Measurements from ENCODE around the gene PCGF3. TPM values are rescaled to one million over a fixed set of nuclear protein-coding genes. Genes with fewer than 3 reads are reported as not detected.
"Not testable (repeated sequence)": the region's sequence is repeated elsewhere in the genome, so short reads cannot be mapped to it uniquely, and the experiment has no call there.

The PCGF3 gene
- polyA plus RNA-seq, 12 donors, result 41.0 to 103 (median 56.2) TPM; not detected in 1

DNA sequence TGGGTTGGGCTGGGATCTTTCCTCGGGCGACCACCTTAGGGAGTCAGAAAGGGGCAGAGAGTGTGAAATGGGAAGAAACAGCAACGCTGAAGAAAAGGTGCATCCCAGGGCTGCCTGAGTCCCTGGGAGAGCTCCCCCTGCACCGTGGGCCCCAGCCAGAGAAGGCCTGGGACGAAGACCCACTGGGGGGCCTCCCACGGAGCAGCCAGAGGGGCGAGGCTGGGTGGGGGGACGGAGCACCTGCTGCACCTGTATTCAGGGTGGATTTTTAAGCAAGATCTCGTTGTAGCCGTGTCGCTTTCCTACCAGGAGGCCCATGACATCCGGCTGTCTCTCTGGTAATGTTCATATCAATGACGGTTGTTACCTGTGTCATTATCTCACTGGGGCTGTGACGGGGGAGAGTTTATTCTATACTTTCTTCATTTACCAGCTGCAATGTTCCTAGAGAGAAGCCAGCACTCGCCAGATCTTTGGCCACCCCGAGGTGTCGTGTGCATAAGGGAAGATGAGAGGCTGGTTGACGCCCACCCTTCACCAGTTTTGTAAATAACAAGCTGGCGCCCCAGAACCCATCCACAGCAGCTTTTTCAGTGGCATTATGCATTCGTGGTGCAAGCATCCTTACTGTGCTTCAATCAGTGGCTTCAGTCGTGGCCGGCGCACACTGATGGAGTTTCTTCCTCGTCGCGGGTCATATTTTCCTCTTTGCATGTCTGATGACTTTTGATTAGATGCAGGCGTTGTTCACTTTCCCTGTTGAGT is 5.6 kb upstream of the PCGF3 start:
- DNase-seq, result no peak

DNA sequence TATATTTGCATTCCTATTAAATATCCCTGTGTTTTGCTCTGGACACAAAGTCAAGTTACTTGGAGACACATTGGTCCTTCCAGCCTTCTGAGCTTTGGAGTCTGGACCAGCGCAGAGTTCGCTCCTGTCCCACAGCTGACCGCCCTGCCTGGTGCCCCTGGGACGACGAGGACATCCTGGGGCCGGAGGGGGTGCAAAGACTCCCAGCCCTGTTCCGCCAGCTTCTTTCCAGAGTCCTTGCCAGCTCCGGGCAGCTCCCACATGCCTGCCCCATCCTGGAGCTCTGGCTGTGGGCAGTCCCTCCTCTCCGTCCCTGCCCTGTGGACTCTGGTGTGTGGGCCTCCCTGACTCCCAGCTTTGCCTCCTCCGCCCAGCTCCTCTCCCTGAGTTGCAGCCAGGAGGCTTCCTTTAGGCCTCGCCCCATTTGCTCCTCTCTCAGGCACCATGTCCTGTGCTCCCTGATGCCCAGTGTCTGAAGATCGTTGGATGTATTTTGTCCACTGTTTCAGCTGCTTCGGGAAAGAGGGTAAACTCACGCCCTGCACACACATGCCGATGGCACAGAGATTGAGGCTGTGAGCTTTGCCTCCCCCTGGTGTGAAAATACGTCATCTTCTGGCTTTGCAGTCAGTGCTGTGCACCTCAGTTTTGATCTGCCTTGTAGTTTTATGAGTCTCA is 4.9 kb upstream of the PCGF3 start:
- no peak for DNase-seq

- no peak for DNase-seq
Measured at GRCh38 chr4:702618-703048, 3.0 kb upstream of the PCGF3 start.

DNA sequence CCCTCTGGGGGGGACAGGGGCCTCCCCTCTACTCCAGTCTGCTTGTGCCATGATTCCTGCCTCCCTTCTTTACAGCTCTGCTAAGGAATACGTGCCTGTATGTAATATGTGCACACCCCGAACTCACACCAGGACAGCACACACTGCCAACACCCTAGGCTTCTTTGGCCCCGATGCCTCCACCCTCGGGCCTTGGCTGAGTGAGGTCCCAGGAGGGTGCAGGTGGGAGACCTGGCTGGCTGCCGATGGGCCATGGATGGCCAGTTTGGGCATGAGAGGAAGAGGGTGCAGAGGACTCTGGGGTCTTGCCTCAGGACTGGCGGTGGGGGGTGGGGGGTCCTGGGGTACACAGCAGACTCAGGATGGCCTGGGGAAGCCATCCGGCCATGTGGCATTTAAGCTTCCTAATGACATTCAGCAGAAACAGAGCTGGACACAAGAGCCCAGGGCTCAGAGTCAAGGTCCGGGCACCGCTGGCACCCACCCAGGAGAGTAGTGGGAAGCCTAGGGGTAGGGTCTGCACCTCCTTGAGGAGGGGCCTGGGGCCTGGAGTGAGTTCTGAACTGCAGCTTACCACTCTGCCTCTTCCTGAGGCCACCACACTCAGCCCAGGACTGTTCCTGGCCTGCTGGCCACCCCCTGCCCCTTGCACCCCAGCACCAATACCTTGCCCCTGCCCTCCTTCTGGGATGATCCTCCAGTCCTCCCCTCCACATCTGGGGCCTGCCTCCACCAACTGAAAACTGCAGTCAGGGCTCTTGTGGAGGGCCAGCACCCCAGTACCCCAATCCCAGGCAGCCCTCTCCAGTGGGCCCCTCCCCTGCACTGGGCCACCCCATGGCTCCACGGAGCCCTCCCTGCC is 2.1 kb upstream of the PCGF3 start:
- DNase-seq, result no peak

DNA sequence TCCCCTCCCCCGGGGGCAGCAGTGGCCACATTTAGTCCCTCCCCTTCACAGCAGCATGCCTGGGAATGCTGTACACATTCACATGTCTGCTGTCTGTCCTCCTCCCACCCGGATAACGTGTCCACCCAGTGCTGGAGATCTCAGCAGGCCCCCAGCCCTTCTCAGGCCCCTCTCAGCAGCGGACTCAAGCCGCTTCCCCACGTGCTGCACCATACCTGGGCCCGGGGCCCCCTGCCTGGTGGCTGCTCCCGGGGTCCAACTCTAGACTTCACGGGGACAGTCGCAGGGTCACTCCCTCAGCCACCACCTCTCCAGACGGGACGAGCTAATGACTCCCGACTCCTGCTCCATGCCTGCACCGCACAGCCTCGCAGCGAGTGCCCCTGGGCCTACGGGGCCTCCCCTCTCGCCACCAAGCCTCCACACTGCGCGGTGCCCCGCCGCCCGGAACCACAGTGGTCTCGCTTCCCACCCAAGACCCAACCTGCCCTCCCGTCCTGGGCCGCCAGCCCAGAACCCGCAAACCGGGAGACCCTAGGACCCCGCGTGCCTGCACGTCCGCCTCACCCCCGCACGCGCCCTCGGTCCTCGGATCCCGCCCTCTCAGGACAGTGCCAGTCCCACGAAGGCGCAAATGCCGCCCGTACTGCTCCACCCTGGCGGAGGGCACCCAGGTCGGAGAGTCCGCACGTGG is 1.3 kb upstream of the PCGF3 start:
- no peak for DNase-seq

- no peak for DNase-seq
Measured at GRCh38 chr4:704971-705277, 708 bp upstream of the PCGF3 start.

- not testable (repeated sequence) for DNase-seq
Measured at GRCh38 chr4:706083-706633, 526 bp downstream of the PCGF3 start.

DNA sequence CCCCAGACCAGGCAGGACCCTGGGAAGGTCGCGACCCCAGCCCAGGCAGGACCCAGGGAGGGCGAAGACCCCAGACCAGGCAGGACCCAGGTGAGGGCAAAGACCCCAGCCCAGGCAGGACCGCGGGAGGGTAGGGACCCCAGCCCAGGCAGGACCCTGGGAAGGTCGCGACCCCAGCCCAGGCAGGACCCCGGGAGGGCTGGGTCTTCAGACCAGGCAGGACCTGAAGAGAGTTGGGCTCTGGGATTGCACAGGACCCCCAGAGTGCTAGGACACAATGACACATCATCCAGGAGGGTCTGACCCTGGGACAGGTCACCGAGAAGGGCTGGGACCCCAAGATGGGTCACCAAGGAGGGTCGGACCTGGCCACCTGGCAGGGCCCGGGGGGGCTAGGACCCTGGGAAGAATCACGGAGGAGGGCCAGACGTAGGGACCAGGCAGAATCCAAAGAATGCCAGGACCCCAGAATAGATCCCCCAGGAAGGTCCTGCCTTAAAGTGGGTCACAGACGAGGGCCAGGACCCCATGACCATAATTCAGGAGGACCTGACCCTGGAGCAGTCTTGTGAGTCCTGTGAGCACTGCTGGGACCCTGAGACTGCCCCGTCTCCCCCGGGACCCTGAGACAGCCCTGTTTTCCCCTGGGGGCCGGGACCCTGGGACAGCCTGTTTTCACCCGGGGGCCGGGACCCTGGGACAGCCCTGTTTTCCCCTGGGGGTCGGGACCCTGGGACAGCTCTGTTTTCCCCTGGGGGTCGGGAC is 1.4 kb downstream of the PCGF3 start:
- DNase-seq, result no peak

DNA sequence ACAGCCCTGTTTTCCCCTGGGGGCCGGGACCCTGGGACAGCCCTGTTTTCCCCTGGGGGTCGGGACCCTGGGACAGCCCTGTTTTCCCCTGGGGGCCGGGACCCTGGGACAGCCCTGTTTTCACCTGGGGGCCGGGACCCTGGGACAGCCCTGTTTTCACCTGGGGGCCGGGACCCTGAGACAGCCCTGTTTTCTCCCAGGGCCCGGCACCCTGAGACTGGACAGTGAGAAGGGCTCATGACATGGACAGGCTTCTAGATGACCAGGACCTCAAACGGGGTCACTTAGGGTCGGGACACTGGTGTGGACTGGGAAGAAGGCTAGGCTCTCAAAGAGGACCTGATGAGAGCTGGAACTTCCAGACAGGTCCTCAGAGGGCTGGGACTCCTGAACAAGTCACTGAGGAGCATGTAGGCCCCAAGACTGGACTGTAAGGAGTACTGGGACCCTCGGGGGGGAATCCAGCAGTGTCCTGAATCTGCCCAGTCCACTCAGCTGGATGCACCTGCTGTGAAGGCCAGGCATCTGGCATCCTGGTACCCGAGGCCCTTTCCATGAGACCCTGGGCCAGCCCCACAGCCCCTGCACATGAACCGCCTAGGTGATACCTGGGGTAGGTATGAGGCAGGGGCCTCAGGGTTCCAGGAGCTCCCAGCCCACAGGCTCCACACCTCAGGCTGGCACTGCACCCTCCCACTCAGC is 2.4 kb downstream of the PCGF3 start:
- DNase-seq, result no peak

DNA sequence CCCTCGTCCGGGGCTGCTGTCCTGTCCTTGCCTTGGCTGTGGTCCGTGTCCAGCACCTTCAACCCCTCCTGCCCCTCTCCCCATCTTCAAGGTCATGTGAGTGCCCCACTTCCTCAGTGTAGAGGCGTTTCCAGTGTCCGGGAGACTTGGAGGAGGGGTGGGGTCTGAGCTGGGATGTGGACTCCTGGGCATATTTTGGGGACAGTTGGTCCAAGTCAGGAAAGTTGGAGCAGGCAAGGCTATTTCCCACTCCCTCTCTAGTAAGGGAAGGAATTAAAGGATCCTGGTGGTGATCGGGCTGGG is 3.0 kb downstream of the PCGF3 start:
- DNase-seq, result no peak

GRCh38 chr4:709348-709747 is 3.7 kb downstream of the PCGF3 start:
- no peak for DNase-seq

GRCh38 chr4:710116-710515 is 4.5 kb downstream of the PCGF3 start:
- DNase-seq, result no peak

DNA sequence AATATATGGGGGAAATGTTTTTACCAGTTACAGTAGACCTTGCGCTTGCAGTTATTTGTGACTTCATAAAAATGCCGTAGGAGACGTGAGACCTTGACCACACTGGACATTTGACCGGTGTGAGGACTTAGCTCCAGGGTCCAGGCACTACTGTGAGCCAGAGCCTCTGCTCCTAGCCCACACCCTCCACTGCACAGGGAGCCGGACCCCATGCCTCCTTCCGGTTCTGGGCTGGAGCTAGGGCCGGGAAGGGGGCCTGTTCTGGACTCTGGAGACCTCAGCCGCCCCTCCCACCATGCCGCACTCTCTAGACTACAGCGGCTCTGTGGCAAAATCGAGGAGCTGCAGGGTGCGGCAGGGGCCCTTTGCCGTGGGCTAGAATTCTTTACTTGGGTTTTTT is 5.3 kb downstream of the PCGF3 start:
- DNase-seq, result no peak

DNA sequence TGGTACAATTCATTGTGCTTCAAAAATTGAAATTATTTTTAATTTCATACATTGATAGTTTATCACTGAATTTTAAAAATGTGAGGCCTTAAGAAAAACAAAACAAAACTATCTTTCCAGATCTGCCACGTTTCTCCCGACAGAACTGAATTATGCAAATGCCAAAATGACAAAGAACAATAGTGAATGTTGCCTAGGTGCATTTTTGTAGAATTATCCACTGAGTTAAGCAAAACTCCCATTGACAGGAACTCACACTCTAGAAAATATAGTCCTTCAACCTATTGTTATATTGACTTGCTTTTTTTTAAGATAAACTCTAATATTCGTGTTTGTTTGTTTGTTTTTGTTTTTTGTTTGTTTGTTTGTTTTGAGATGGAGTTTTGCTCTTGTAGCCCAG is 6.5 kb downstream of the PCGF3 start:
- DNase-seq, result no peak

DNA sequence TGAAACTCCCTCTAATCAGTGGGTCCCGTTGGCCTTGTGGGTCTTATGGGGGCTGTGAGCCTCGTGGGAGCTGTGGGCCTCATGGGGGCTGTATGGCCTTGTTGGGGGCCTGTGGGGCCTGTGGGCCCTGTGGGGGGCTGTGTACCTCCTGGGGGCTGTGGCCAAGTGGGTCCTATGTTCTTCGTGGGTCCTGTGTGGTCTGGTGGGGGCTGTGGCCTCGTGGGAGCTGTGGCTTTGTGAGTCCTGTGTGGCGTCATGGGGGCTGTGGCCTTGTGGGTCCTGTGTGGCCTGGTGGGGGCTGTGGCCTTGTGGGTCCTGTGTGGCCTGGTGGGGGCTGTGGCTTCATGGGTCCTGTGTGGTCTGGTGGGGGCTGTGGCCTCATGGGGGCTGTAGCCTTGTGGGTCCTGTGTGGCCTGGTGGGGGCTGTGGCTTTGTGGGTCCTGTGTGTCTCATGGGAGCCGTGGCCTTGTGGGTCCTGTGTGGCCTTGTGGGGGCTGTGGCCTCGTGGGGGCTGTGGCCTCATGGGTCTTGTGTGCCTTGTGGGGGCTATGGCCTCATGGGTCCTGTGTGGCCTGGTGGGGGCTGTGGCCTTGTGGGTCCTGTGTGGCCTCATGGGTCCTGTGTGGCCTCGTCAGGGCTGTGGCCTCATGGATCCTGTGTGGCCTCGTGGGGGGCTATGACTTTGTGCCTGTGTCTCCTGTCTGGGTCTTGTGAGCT is 7.4 kb downstream of the PCGF3 start:
- no peak for DNase-seq

DNA sequence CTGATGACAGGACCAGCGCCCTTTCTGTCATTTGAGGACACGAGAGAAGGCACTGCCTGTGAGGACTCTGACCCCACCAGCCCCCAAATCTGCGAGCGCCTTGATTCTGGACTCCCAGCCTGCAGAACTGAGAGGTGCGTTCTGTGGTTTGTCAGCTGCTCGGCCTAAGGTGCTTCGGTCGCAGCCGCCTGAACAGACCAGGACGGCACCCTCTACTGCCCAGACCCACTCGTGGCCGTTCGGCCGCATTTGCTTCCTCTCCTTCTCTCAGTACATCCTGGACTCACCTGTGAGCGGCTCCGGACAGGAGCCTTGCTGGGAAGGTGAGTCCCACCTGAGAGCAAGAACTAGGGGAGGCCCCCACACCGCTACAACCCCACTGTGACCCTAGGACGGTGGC is 8.5 kb downstream of the PCGF3 start:
- DNase-seq, result no peak

DNA sequence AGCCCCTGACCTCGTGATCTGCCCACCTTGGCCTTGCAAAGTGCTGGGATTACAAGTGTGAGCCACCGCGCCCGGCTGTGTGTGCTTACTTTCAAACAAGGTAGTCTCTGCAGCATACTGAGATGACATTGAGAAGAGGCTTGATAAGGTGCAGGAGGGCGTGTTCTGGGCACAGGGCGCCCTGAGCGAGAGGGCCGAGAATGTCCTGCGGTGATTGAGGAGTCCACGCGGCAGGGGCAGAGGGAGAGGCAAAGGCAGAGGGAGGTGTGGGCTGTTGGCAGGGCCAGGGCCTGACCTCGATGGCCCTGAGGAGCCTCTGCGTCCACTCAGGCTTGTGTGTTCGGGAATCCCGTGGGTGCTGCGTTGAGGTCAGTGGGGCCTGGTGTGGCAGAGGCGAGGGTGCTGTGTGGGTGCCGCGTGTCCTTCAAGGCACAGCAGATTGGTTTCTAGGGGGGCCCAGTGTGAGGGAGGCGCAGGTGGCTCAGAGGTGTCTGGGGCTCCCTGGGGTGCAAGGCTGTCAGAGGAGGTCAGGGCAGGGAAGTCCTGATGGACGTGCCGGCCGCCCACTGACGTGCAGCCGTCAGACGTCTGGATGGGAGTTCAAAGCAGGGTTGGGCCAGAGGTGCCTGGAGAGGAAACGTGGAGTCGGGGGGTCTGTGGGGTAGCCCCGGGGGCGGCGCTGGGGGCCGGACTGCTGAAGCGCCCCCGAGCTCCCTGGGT is 12.1 kb downstream of the PCGF3 start:
- DNase-seq, result no peak

GRCh38 chr4:718460-718859 is 12.8 kb downstream of the PCGF3 start:
- no peak for DNase-seq

Data from muscle of arm (tissue), 12 donors.